Activated naive CD4-positive, alpha-beta T cell treated with anti-CD3 and anti-CD28 coated beads for 36 hours (primary cell): Measurements from ENCODE around the gene FRAS1. TPM values are rescaled to one million over a fixed set of nuclear protein-coding genes. Genes with fewer than 3 reads are reported as not detected.

Experiments used
- CTCF ChIA-PET: fragments of 350-600 bp; sonication (Branson Sonifier 250); formaldehyde crosslinking; loops from one replicate; lab custom pipeline; 2021; ENCODE audit warnings: antibody characterized with exemption; lab: Charles Lee
- DNase-seq: peaks from one replicate; pipeline ENCODE4 v3.0.0-alpha.2; 2020
- H3K27ac Mint-ChIP-seq: one replicate; pipeline ENCODE4 v1.8.0; 2021; ENCODE audit warnings: mild to moderate bottlenecking, mixed read lengths
- H3K27me3 Mint-ChIP-seq: one replicate; pipeline ENCODE4 v1.8.0; 2021; ENCODE audit warnings: low read depth, mixed read lengths
- H3K36me3 Mint-ChIP-seq: one replicate; pipeline ENCODE4 v1.8.0; 2021; ENCODE audit warnings: low read depth, mixed read lengths
- H3K4me1 Mint-ChIP-seq: one replicate; pipeline ENCODE4 v1.8.0; 2021; ENCODE audit warnings: low read depth, mixed read lengths
- H3K4me3 Mint-ChIP-seq: one replicate; pipeline ENCODE4 v1.8.0; 2021; ENCODE audit warnings: mild to moderate bottlenecking, moderate library complexity, mixed read lengths
- H3K9me3 Mint-ChIP-seq: one replicate; pipeline ENCODE4 v1.8.0; 2021; ENCODE audit warnings: mixed read lengths
- intact Hi-C: fragments of 100-400 bp; cut with micrococcal nuclease; formaldehyde crosslinking; loops from one replicate; pipeline ENCODE4 v1.15.1; 2023
- total RNA-seq, 2 experiments: library from RNA; stranded (reverse); gene quantifications; one replicate each; pipeline ENCODE4 v1.2.3, GENCODE V29; 2021

FRAS1 gene
- total RNA-seq, 2 experiments from 2014 or later = not detected

GRCh38 chr4:78568640-78569305 is 511.6 kb downstream of the FRAS1 start:
- Mint-ChIP-seq H3K4me3 (no peak overlapping the region), H3K9me3 (no peaks in the 10 kb centered on the region), H3K27ac (no peak overlapping the region), H3K36me3 (no peaks in the 10 kb centered on the region), H3K4me1 (no peaks in the 10 kb centered on the region), H3K27me3 (peaks cover 2% of the 10 kb centered on the region)
- no peak for DNase-seq
- CTCF ChIA-PET = interaction anchor here (0.6 to 1.2 kb wide), 3 partner anchors 24 to 413 kb away, joined by 3 to 6 read pairs (median 4); no protein-coding TSS in a partner anchor
- intact Hi-C loops = no loop called here

DNA sequence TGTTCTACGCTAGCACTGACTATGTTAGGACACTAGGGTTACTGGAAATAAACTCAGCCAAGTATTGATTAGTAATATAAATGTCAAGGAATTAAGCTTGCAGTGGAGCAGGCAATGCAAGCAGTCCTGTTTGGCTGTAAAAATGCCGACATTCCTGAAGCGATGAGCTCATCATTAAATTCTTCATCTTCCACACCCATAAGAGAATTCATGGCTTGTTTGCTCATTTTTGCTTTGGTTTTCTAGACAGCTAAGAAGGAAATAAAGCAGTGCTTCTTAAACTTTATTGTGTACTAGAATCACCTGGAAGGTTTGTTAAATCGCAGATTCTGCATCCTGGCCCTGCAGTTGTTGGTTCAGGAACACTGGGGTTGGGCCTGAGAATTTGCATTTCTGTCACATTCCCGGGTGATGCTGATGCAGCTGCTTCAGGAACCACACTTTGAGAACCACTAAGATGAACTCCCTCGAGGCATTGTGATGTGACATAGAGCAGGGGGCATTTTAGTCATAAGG is 512.2 kb downstream of the FRAS1 start:
- CTCF ChIA-PET = interaction anchor here (0.6 to 1.2 kb wide), 2 partner anchors 23 to 414 kb away, joined by 4 to 6 read pairs; no protein-coding TSS in a partner anchor
- Mint-ChIP-seq H3K9me3 (no peaks in the 10 kb centered on the region), H3K27ac (no peak overlapping the region), H3K27me3 (peaks cover 2% of the 10 kb centered on the region), H3K4me1 (no peaks in the 10 kb centered on the region), H3K4me3 (no peak overlapping the region), H3K36me3 (no peaks in the 10 kb centered on the region)
- no peak for DNase-seq
- intact Hi-C loops = no loop called here

DNA sequence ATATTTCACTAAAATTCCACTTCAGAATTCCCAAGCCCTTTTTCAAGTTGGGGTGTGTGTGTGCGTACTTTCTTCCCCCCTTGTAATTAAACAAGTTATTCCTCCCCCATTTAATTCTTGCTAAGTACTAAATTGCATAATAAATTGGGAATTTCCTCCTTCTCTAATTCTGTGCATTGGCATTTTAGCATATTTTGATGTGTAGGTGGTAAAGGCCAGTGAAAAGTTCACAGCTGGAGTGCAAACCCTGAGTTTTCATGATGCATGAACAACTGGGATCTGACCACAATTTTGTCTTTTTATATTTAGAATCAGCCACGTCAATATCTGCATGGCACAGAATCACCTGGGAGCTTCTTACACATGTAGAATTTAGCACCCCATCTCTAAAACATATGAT is 513.0 kb downstream of the FRAS1 start:
- Mint-ChIP-seq H3K27ac (no peak overlapping the region), H3K4me3 (no peak overlapping the region), H3K27me3 (peaks cover 2% of the 10 kb centered on the region), H3K9me3 (no peaks in the 10 kb centered on the region), H3K36me3 (no peaks in the 10 kb centered on the region), H3K4me1 (no peaks in the 10 kb centered on the region)
- CTCF ChIA-PET = no interaction called here
- no peak for DNase-seq
- intact Hi-C loops = no loop called here

- no peaks in the 10 kb centered on the region for H3K4me1 Mint-ChIP-seq
- intact Hi-C loops = no loop called here
- H3K36me3 Mint-ChIP-seq = no peaks in the 10 kb centered on the region
- H3K27me3 Mint-ChIP-seq = peaks cover 2% of the 10 kb centered on the region
- no peak for DNase-seq
- no peak overlapping the region for H3K27ac Mint-ChIP-seq
- CTCF ChIA-PET = interaction anchor here (0.6 to 0.7 kb wide), 2 partner anchors 10 to 329 kb away, joined by 3 read pairs; no protein-coding TSS in a partner anchor
- no peak overlapping the region for H3K4me3 Mint-ChIP-seq
- no peaks in the 10 kb centered on the region for H3K9me3 Mint-ChIP-seq
These were observed 514.7 kb downstream of the FRAS1 start for GRCh38 chr4:78571804-78572203.

DNA sequence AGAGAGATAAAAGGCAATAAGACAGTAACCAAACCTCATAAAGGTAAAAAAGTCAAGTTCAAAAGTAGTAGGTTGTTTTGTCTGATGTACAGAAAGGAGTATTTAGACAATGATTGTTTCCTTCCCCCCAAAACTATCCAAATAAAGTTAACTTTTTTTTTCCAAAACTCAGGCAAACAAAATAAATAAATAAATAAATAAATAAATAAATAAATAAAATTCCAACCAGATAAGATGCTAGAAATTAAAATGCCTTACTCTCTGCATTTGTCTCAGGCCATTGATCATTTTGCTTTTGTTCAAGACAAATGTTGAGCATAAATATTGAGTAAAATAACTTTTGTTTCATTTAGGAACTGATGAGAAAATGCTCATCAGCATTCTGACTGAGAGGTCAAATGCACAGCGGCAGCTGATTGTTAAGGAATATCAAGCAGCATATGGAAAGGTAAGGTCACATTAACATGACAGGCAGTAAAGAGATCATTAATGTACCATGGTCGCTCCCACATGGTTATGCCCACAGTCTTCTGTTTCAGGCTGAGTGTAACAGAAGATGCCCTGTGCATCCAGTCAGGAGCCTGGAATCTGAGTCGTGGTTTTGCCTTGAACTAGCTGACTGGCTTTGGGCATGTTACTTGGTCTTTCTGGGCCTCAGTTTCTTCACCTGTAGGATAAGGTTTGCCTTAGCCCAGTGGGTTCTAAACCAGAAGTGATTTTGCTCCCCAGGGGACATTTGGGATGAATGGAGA is 521.7 kb downstream of the FRAS1 start:
- Mint-ChIP-seq H3K27me3 (peaks cover 2% of the 10 kb centered on the region), H3K27ac (no peak overlapping the region), H3K36me3 (no peaks in the 10 kb centered on the region), H3K4me3 (no peak overlapping the region), H3K9me3 (no peaks in the 10 kb centered on the region), H3K4me1 (no peaks in the 10 kb centered on the region)
- DNase-seq = no peak
- intact Hi-C loops = no loop called here
- CTCF ChIA-PET = no interaction called here

DNA sequence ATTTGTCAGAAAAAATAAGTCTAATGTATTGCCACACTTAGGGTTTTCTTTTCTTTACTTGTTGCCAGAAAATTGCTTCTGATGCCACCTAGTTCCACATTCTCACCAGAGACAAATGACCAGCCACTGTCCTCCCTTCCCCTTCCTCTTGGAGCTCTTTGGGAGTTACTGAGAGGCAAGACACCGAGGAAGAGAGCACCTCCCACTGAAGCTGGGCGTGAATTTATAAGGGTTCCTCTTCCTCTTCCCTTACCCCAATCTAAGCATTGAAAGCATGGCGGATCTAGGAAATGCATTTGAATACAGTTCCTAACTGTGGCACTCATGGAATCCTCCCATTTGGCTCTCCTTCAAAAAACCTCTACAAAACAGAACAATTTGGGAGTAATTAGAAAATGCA is 524.5 kb downstream of the FRAS1 start:
- Mint-ChIP-seq H3K36me3 (no peaks in the 10 kb centered on the region), H3K27me3 (peaks cover 2% of the 10 kb centered on the region), H3K4me3 (no peak overlapping the region), H3K27ac (no peak overlapping the region), H3K4me1 (no peaks in the 10 kb centered on the region), H3K9me3 (no peaks in the 10 kb centered on the region)
- intact Hi-C loops = no loop called here
- DNase-seq = no peak
- CTCF ChIA-PET = interaction anchor here (0.9 to 1.2 kb wide), 2 partner anchors 10 to 288 kb away, joined by 3 read pairs; no protein-coding TSS in a partner anchor

- CTCF ChIA-PET = no interaction called here
- no peaks in the 10 kb centered on the region for H3K4me1 Mint-ChIP-seq
- H3K27ac Mint-ChIP-seq = no peak overlapping the region
- peaks cover 2% of the 10 kb centered on the region for H3K27me3 Mint-ChIP-seq
- H3K4me3 Mint-ChIP-seq = no peak overlapping the region
- intact Hi-C loops = no loop called here
- no peaks in the 10 kb centered on the region for H3K36me3 Mint-ChIP-seq
- H3K9me3 Mint-ChIP-seq = no peaks in the 10 kb centered on the region
- no peak for DNase-seq
These were observed 527.9 kb downstream of the FRAS1 start for GRCh38 chr4:78584863-78585547.

DNA sequence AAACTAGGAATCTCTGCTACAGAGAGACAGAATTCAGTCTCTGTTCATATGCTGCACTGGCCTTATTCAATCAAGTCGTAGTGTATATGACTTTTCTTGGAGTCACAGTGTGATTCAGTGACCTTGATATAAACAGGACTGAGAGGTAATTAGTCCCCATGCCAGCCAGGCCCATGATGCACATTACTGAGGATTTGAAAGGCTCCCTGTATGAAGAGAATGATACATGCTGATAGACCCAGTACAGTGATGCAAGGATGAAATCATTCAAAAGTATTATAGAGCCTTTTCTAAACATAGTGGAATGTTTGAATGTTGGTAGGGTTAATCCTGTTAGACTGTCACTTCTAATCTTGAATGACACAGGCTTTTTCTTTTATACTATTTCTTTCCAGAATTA is 528.5 kb downstream of the FRAS1 start:
- CTCF ChIA-PET = no interaction called here
- Mint-ChIP-seq H3K9me3 (no peaks in the 10 kb centered on the region), H3K27me3 (peaks cover 2% of the 10 kb centered on the region)

DNA sequence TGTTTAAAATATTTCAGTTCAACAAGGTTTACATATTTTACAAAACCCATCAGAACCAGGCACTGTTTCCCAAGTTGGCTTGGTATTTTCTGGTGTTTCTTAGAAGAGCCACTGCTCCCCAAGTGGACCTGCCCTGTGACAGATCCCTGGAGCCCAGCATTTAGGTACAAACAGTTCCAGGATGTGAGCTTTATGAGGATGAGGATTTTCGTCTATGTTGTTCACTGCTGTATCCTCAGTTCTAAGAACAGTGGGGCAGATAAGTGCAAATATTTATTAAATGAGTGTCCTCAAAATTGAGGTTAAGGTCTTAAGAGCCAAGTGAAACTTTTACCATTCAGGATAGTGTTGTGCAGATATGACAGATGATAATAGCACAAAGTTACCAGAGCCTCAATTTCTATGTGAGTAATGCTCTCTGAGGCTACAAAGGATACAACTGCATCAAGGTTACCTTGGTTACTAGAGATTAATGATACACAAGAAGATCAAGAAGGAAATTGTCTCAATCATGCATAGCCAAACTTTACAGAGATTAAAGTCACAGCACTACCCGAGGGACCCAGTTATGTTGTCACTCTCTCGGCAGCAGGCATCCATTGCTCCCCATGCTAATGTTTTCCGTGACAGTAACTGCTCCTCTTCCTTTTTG is 531.9 kb downstream of the FRAS1 start:
- intact Hi-C loops = no loop called here
- CTCF ChIA-PET = interaction anchor here (1.1 kb wide), 1 partner anchor 21 kb away, joined by 3 read pairs; no protein-coding TSS in a partner anchor
- H3K27ac Mint-ChIP-seq = no peak overlapping the region
- no peaks in the 10 kb centered on the region for H3K36me3 Mint-ChIP-seq
- no peak for DNase-seq
- no peaks in the 10 kb centered on the region for H3K9me3 Mint-ChIP-seq
- H3K27me3 Mint-ChIP-seq = no peaks in the 10 kb centered on the region
- H3K4me1 Mint-ChIP-seq = no peaks in the 10 kb centered on the region
- no peak overlapping the region for H3K4me3 Mint-ChIP-seq

More for the DNA sequence above, 528.5 kb downstream of the FRAS1 start:
- Mint-ChIP-seq H3K36me3 (no peaks in the 10 kb centered on the region), H3K4me3 (no peak overlapping the region), H3K27ac (no peak overlapping the region), H3K4me1 (no peaks in the 10 kb centered on the region)
- no peak for DNase-seq
- intact Hi-C loops = no loop called here

DNA sequence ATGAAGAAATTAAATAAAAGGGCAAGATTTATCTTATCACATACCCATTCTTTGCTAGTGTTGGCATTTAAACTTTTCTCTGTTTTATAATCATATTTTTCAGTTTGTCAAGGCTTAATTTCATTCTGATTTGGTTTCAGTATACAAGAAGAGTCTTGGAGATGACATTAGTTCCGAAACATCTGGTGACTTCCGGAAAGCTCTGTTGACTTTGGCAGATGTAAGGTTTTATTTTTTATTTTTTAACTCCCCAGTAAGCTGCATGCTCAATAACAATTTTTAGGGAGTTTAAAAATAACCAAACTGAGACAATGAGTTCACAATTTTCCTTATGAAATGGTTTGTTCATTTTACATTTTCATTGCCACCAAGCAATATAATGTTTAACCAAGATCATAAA is 534.3 kb downstream of the FRAS1 start:
- Mint-ChIP-seq H3K36me3 (no peaks in the 10 kb centered on the region), H3K4me3 (no peak overlapping the region), H3K9me3 (no peaks in the 10 kb centered on the region), H3K27ac (no peak overlapping the region), H3K4me1 (no peaks in the 10 kb centered on the region), H3K27me3 (no peaks in the 10 kb centered on the region)
- DNase-seq = no peak
- CTCF ChIA-PET = interaction anchor here (1.0 kb wide), 2 partner anchors 9 to 321 kb away, joined by 3 to 4 read pairs; no protein-coding TSS in a partner anchor
- intact Hi-C loops = no loop called here

DNA sequence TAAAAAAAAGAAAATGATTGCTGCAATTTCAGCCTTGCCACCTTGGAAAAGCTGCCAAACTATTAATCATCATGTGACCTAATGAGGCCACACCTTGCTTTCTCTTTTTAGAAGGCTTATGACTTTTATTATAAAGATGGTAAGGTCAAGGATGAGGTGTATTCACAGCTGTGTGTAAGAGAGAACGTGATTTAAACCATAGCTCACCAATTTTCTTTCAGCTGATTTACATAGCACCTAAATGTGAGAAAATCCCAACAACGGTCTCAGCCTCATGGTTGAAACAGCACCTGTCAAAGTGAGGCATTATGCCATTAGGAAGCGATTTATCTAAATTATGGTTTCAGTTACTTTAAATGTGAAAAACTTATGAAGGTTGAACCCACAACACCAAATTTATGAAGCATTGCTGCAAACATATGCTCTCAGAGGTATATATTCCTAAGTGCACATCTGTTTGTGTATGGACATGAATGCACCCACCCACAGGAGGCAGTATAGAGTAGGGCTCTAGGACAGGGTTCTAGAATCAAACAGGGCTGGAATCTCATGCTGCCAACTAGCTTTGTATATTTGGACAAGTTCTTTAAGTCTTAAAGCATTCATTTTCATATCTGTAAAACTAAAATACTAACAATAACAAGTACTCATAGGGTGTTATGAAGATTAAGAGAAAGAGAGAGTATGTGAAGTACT is 535.1 kb downstream of the FRAS1 start:
- H3K4me3 Mint-ChIP-seq = no peak overlapping the region
- CTCF ChIA-PET = interaction anchor here (0.7 to 1.7 kb wide), 5 partner anchors 8 to 320 kb away, joined by 3 to 6 read pairs (median 4); no protein-coding TSS in a partner anchor
- no peaks in the 10 kb centered on the region for H3K9me3 Mint-ChIP-seq
- H3K27ac Mint-ChIP-seq = no peak overlapping the region
- peak; percentile 27 for DNase-seq
- H3K27me3 Mint-ChIP-seq = no peaks in the 10 kb centered on the region
- intact Hi-C loops = loop anchor here (1.0 kb wide), 1 partner anchor 272 kb away; no protein-coding TSS in a partner anchor
- no peaks in the 10 kb centered on the region for H3K36me3 Mint-ChIP-seq
- H3K4me1 Mint-ChIP-seq = no peaks in the 10 kb centered on the region
